Jurkat, Clone E6-1 (cell line): ENCODE results near the gene SPARC.
"Not testable (repeated sequence)": the region's sequence is repeated elsewhere in the genome, so short reads cannot be mapped to it uniquely, and the experiment has no call there.

ENCODE experiments used
- DNase-seq: peaks from one replicate; pipeline ENCODE4 v3.0.0-alpha.2; 2011; ENCODE audit warnings: low read depth, low spot score
- H3K4me3 ChIP-seq: 2 replicates; pipeline ENCODE4 v1.5.1; 2011; ENCODE audit warnings: mild to moderate bottlenecking, low read length, control low read depth, moderate library complexity

The SPARC gene

GRCh38 chr5:151682240-151682639 lies 4.5 kb downstream of the SPARC start:
- no peak for DNase-seq
- H3K4me3 ChIP-seq = no peak overlapping the region

- DNase-seq = no peak
- H3K4me3 ChIP-seq = no peak overlapping the region
Measured at GRCh38 chr5:151680944-151681427, 5.7 kb downstream of the SPARC start.

GRCh38 chr5:151680156-151680505 lies 6.6 kb downstream of the SPARC start:
- not testable (repeated sequence) for H3K4me3 ChIP-seq, DNase-seq

- no peak for DNase-seq
- no peak overlapping the region for H3K4me3 ChIP-seq
Measured at GRCh38 chr5:151679421-151680155, 7.1 kb downstream of the SPARC start.

- no peak overlapping the region for H3K4me3 ChIP-seq
- DNase-seq = no peak
Measured at GRCh38 chr5:151678713-151679112, 8.0 kb downstream of the SPARC start.

- no peak overlapping the region for H3K4me3 ChIP-seq
- no peak for DNase-seq
Measured at GRCh38 chr5:151677776-151678545, 8.8 kb downstream of the SPARC start.

GRCh38 chr5:151676719-151677118 lies 10.0 kb downstream of the SPARC start:
- no peak overlapping the region for H3K4me3 ChIP-seq
- DNase-seq = no peak

- no peak for DNase-seq
- H3K4me3 ChIP-seq = no peak overlapping the region
Measured at GRCh38 chr5:151676314-151676712, 10.4 kb downstream of the SPARC start.

- no peak for DNase-seq
- no peak overlapping the region for H3K4me3 ChIP-seq
Measured at GRCh38 chr5:151675611-151676313, 11.0 kb downstream of the SPARC start.

GRCh38 chr5:151674626-151675610 lies 11.8 kb downstream of the SPARC start:
- DNase-seq = no peak
- no peak overlapping the region for H3K4me3 ChIP-seq

GRCh38 chr5:151673421-151673820 lies 13.3 kb downstream of the SPARC start:
- H3K4me3 ChIP-seq = no peak overlapping the region

GRCh38 chr5:151672516-151672915 lies 14.2 kb downstream of the SPARC start:
- H3K4me3 ChIP-seq = no peak overlapping the region
- no peak for DNase-seq

More at GRCh38 chr5:151673421-151673820, 13.3 kb downstream of the SPARC start:
- DNase-seq = no peak

GRCh38 chr5:151671950-151672349 lies 14.8 kb downstream of the SPARC start:
- no peak for DNase-seq
- H3K4me3 ChIP-seq = no peak overlapping the region

- DNase-seq = no peak
Measured at GRCh38 chr5:151670953-151671636, 15.6 kb downstream of the SPARC start.

GRCh38 chr5:151670083-151670686 lies 16.5 kb downstream of the SPARC start:
- DNase-seq = no peak
- H3K4me3 ChIP-seq = no peak overlapping the region

More at GRCh38 chr5:151670953-151671636, 15.6 kb downstream of the SPARC start:
- no peak overlapping the region for H3K4me3 ChIP-seq

- DNase-seq = no peak
- H3K4me3 ChIP-seq = no peak overlapping the region
Measured at GRCh38 chr5:151667083-151667482, 19.6 kb downstream of the SPARC start.

GRCh38 chr5:151665613-151666012 lies 21.1 kb downstream of the SPARC start:
- no peak overlapping the region for H3K4me3 ChIP-seq
- DNase-seq = no peak
